ENCODE measurements around the gene CDIPT.

The CDIPT gene

GRCh38 chr16:29907973-29908372, 44.9 kb upstream of the CDIPT start:
- no peaks in the 10 kb centered on the region for H4K20me1 ChIP-seq (ENCODE audit: insufficient read depth, low read length, poor library complexity, severe bottlenecking)
- no peak overlapping the region for H3K4me2 ChIP-seq (ENCODE audit: low read depth, low read length, poor library complexity, severe bottlenecking)
- no peaks in the 10 kb centered on the region for H3K9me2 ChIP-seq (replicated peaks; ENCODE audit: low read depth, low read length)
- TF ChIP-seq CTCF (conservative IDR thresholded peaks at IDR 0.05; ENCODE audit: low read length) (no peak), EZH2phosphoT487 (IDR thresholded peaks at IDR 0.05; ENCODE audit: borderline replicate concordance) (no peak)
- no peaks in the 10 kb centered on the region for H3K4me1 ChIP-seq (ENCODE audit: insufficient read depth, low read length, poor library complexity, severe bottlenecking)
- no peaks in the 10 kb centered on the region for H3K36me3 ChIP-seq (ENCODE audit: insufficient read depth, low read length)
- H3F3A ChIP-seq (ENCODE audit: low read depth) = no peaks in the 10 kb centered on the region
- no peak overlapping the region for H3K9ac ChIP-seq (ENCODE audit: low read depth, low read length, poor library complexity, severe bottlenecking)
- H3K79me2 ChIP-seq (ENCODE audit: insufficient read depth, low read length) = no peaks in the 10 kb centered on the region
- H3K9me3 ChIP-seq (ENCODE audit: insufficient read depth, low read depth, low read length) = no peaks in the 10 kb centered on the region
- H3K27me3 ChIP-seq (ENCODE audit: insufficient read depth, low read length, poor library complexity, severe bottlenecking) = no peaks in the 10 kb centered on the region
- H3K4me3 ChIP-seq (ENCODE audit: low read length, poor library complexity, severe bottlenecking) = no peak overlapping the region
- no peak overlapping the region for H2AFZ ChIP-seq (ENCODE audit: low read length)

GRCh38 chr16:29906520-29907244, 43.7 kb upstream of the CDIPT start:
- no peaks in the 10 kb centered on the region for H3K79me2 ChIP-seq (ENCODE audit: insufficient read depth, low read length)
- no peak overlapping the region for H3K4me3 ChIP-seq (ENCODE audit: low read length, poor library complexity, severe bottlenecking)
- no peaks in the 10 kb centered on the region for H3K9me2 ChIP-seq (replicated peaks; ENCODE audit: low read depth, low read length)
- no peak overlapping the region for H3K4me2 ChIP-seq (ENCODE audit: low read depth, low read length, poor library complexity, severe bottlenecking)
- no peaks in the 10 kb centered on the region for H4K20me1 ChIP-seq (ENCODE audit: insufficient read depth, low read length, poor library complexity, severe bottlenecking)
- TF ChIP-seq CTCF (conservative IDR thresholded peaks at IDR 0.05; ENCODE audit: low read length) (no peak), EZH2phosphoT487 (IDR thresholded peaks at IDR 0.05; ENCODE audit: borderline replicate concordance) (no peak)
- H3K9ac ChIP-seq (ENCODE audit: low read depth, low read length, poor library complexity, severe bottlenecking) = no peak overlapping the region
- no peaks in the 10 kb centered on the region for H3K4me1 ChIP-seq (ENCODE audit: insufficient read depth, low read length, poor library complexity, severe bottlenecking)
- H3K9me3 ChIP-seq (ENCODE audit: insufficient read depth, low read depth, low read length) = no peaks in the 10 kb centered on the region
- no peak overlapping the region for H2AFZ ChIP-seq (ENCODE audit: low read length)
- H3K36me3 ChIP-seq (ENCODE audit: insufficient read depth, low read length) = no peaks in the 10 kb centered on the region
- no peaks in the 10 kb centered on the region for H3K27me3 ChIP-seq (ENCODE audit: insufficient read depth, low read length, poor library complexity, severe bottlenecking)
- no peaks in the 10 kb centered on the region for H3F3A ChIP-seq (ENCODE audit: low read depth)

DNA sequence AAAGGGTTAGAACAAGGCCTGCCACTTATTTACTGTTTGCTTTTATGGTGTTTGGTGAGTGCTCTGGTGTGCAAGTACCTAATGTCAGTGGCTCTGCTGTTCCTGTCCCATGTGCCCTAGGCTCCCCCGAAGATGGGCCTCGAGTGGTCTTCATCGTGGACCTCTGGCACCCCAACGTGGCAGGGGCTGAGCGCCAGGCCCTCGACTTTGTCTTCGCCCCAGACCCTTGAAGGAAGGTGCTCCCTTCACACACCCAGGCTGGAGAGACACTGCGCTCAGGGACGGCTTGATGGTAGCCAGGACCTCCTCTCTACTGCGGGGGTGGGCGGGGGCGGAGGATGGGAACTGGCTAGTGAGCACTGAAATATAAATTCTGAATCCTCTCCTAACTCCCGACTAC, 42.6 kb upstream of the CDIPT start:
- H3K4me1 ChIP-seq (ENCODE audit: insufficient read depth, low read length, poor library complexity, severe bottlenecking) = peaks cover under 1% of the 10 kb centered on the region
- H3K36me3 ChIP-seq (ENCODE audit: insufficient read depth, low read length) = no peaks in the 10 kb centered on the region

More for the DNA sequence above, 42.6 kb upstream of the CDIPT start:
- Histone ChIP-seq H3F3A (ENCODE audit: low read depth) (no peaks in the 10 kb centered on the region), H3K4me3 (ENCODE audit: low read length, poor library complexity, severe bottlenecking) (no peak overlapping the region), H3K79me2 (ENCODE audit: insufficient read depth, low read length) (no peaks in the 10 kb centered on the region), H3K9ac (ENCODE audit: low read depth, low read length, poor library complexity, severe bottlenecking) (no peak overlapping the region), H3K9me3 (ENCODE audit: insufficient read depth, low read depth, low read length) (no peaks in the 10 kb centered on the region), H3K9me2 (replicated peaks; ENCODE audit: low read depth, low read length) (no peaks in the 10 kb centered on the region), H4K20me1 (ENCODE audit: insufficient read depth, low read length, poor library complexity, severe bottlenecking) (no peaks in the 10 kb centered on the region), H3K27me3 (ENCODE audit: insufficient read depth, low read length, poor library complexity, severe bottlenecking) (no peaks in the 10 kb centered on the region), H3K4me2 (ENCODE audit: low read depth, low read length, poor library complexity, severe bottlenecking) (no peak overlapping the region), H2AFZ (ENCODE audit: low read length) (no peak overlapping the region)
- TF ChIP-seq CTCF (conservative IDR thresholded peaks at IDR 0.05; ENCODE audit: low read length) (no peak), EZH2phosphoT487 (IDR thresholded peaks at IDR 0.05; ENCODE audit: borderline replicate concordance) (no peak)
